T-helper 1 cell treated with Interleukin-12 subunit alpha and Interleukin-12 subunit beta and Interleukin-4 antibody, amounts not matched to agents 30 μg/mL and 1 μg/mL, for 36 hours (primary cell): ENCODE data around the gene JPT1.

Experiments
- H3K27ac Mint-ChIP-seq: one replicate; pipeline ENCODE4 v1.8.0; 2021; ENCODE audit warnings: mild to moderate bottlenecking, mixed read lengths
- H3K27me3 Mint-ChIP-seq: one replicate; pipeline ENCODE4 v1.8.0; 2021; ENCODE audit warnings: low read depth, mixed read lengths
- H3K36me3 Mint-ChIP-seq: one replicate; pipeline ENCODE4 v1.8.0; 2021; ENCODE audit warnings: low read depth, mixed read lengths
- H3K4me1 Mint-ChIP-seq: one replicate; pipeline ENCODE4 v1.8.0; 2021; ENCODE audit warnings: low read depth, mixed read lengths
- H3K4me3 Mint-ChIP-seq: one replicate; pipeline ENCODE4 v1.8.0; 2021; ENCODE audit warnings: mild to moderate bottlenecking, moderate library complexity, mixed read lengths
- H3K9me3 Mint-ChIP-seq: one replicate; pipeline ENCODE4 v1.8.0; 2021; ENCODE audit warnings: mixed read lengths

Gene JPT1

GRCh38 chr17:75154195-75155106, at the start of gene JPT1:
Gene JPT1 (minus strand): TSS chr17:75154512. CDS start chr17:75154397, 115 bp downstream.
- Mint-ChIP-seq H3K27me3 (no peaks in the 10 kb centered on the region), H3K9me3 (no peaks in the 10 kb centered on the region), H3K36me3 (peaks cover 6% of the 10 kb centered on the region), H3K4me1 (peaks cover 34% of the 10 kb centered on the region), H3K4me3 (peak within 1 kb of the TSS; percentile 95), H3K27ac (peak within 1 kb of the TSS; percentile 90)

GRCh38 chr17:75199886-75200618, 45.7 kb upstream of the JPT1 start:
- Mint-ChIP-seq H3K4me1 (peaks cover 6% of the 10 kb centered on the region), H3K27me3 (no peaks in the 10 kb centered on the region), H3K9me3 (no peaks in the 10 kb centered on the region), H3K36me3 (no peaks in the 10 kb centered on the region), H3K27ac (no peak overlapping the region), H3K4me3 (no peak overlapping the region)

- no peaks in the 10 kb centered on the region for H3K36me3 Mint-ChIP-seq
- H3K4me1 Mint-ChIP-seq, result no peaks in the 10 kb centered on the region
- H3K27me3 Mint-ChIP-seq, result no peaks in the 10 kb centered on the region
- H3K9me3 Mint-ChIP-seq, result no peaks in the 10 kb centered on the region
- no peak overlapping the region for H3K4me3 Mint-ChIP-seq
- H3K27ac Mint-ChIP-seq, result no peak overlapping the region
Observed at GRCh38 chr17:75194879-75195278, 40.6 kb upstream of the JPT1 start.

- Mint-ChIP-seq H3K27ac (no peak overlapping the region), H3K27me3 (no peaks in the 10 kb centered on the region), H3K36me3 (no peaks in the 10 kb centered on the region), H3K9me3 (no peaks in the 10 kb centered on the region), H3K4me3 (no peak overlapping the region), H3K4me1 (peaks cover 6% of the 10 kb centered on the region)
Observed at GRCh38 chr17:75191584-75191983, 37.3 kb upstream of the JPT1 start.

GRCh38 chr17:75188614-75189013, 34.3 kb upstream of the JPT1 start:
- no peaks in the 10 kb centered on the region for H3K36me3 Mint-ChIP-seq
- H3K4me1 Mint-ChIP-seq, result peaks cover 15% of the 10 kb centered on the region
- no peak overlapping the region for H3K4me3 Mint-ChIP-seq
- no peaks in the 10 kb centered on the region for H3K27me3 Mint-ChIP-seq
- H3K27ac Mint-ChIP-seq, result peak overlapping the region; percentile 36
- no peaks in the 10 kb centered on the region for H3K9me3 Mint-ChIP-seq

- Mint-ChIP-seq H3K4me3 (peak overlapping the region; percentile 81), H3K4me1 (peaks cover 31% of the 10 kb centered on the region), H3K27ac (peak overlapping the region; percentile 98), H3K27me3 (no peaks in the 10 kb centered on the region), H3K9me3 (no peaks in the 10 kb centered on the region), H3K36me3 (peaks cover 11% of the 10 kb centered on the region)
Observed at GRCh38 chr17:75183999-75184884, 29.9 kb upstream of the JPT1 start.

GRCh38 chr17:75182569-75183436, 28.5 kb upstream of the JPT1 start, which contains the start of gene SUMO2:
Gene SUMO2 (minus strand): TSS chr17:75182959. CDS start chr17:75182834, 125 bp downstream.
- peaks cover 33% of the 10 kb centered on the region for H3K4me1 Mint-ChIP-seq
- H3K36me3 Mint-ChIP-seq, result peaks cover 11% of the 10 kb centered on the region
- H3K4me3 Mint-ChIP-seq, result peak within 1 kb of the TSS; percentile 96
- no peaks in the 10 kb centered on the region for H3K27me3 Mint-ChIP-seq
- H3K27ac Mint-ChIP-seq, result peak within 1 kb of the TSS; percentile 98
- no peaks in the 10 kb centered on the region for H3K9me3 Mint-ChIP-seq

GRCh38 chr17:75182319-75182568, 27.9 kb upstream of the JPT1 start:
- no peaks in the 10 kb centered on the region for H3K27me3 Mint-ChIP-seq
- H3K27ac Mint-ChIP-seq, result peak overlapping the region; percentile 74
- peaks cover 33% of the 10 kb centered on the region for H3K4me1 Mint-ChIP-seq
- peak overlapping the region; percentile 96 for H3K4me3 Mint-ChIP-seq
- H3K9me3 Mint-ChIP-seq, result no peaks in the 10 kb centered on the region
- H3K36me3 Mint-ChIP-seq, result peaks cover 11% of the 10 kb centered on the region

- no peaks in the 10 kb centered on the region for H3K27me3 Mint-ChIP-seq
- peak overlapping the region; percentile 74 for H3K27ac Mint-ChIP-seq
Observed at GRCh38 chr17:75181608-75182318, 27.5 kb upstream of the JPT1 start.

GRCh38 chr17:75181110-75181509, 26.8 kb upstream of the JPT1 start:
- H3K4me1 Mint-ChIP-seq, result peaks cover 33% of the 10 kb centered on the region
- H3K36me3 Mint-ChIP-seq, result peaks cover 17% of the 10 kb centered on the region
- H3K27me3 Mint-ChIP-seq, result no peaks in the 10 kb centered on the region
- H3K4me3 Mint-ChIP-seq, result peak overlapping the region; percentile 96
- H3K9me3 Mint-ChIP-seq, result no peaks in the 10 kb centered on the region
- peak overlapping the region; percentile 74 for H3K27ac Mint-ChIP-seq

More at GRCh38 chr17:75181608-75182318, 27.5 kb upstream of the JPT1 start:
- peaks cover 13% of the 10 kb centered on the region for H3K36me3 Mint-ChIP-seq
- H3K9me3 Mint-ChIP-seq, result no peaks in the 10 kb centered on the region
- H3K4me1 Mint-ChIP-seq, result peaks cover 33% of the 10 kb centered on the region
- H3K4me3 Mint-ChIP-seq, result peak overlapping the region; percentile 96

- Mint-ChIP-seq H3K27ac (no peak overlapping the region), H3K27me3 (no peaks in the 10 kb centered on the region), H3K36me3 (peaks cover 28% of the 10 kb centered on the region), H3K4me3 (no peak overlapping the region), H3K9me3 (no peaks in the 10 kb centered on the region), H3K4me1 (peaks cover 24% of the 10 kb centered on the region)
Observed at GRCh38 chr17:75178453-75178852, 24.1 kb upstream of the JPT1 start.

GRCh38 chr17:75176625-75177024, 22.3 kb upstream of the JPT1 start:
- no peaks in the 10 kb centered on the region for H3K27me3 Mint-ChIP-seq
- no peak overlapping the region for H3K4me3 Mint-ChIP-seq
- peak overlapping the region; percentile 43 for H3K27ac Mint-ChIP-seq
- peaks cover 36% of the 10 kb centered on the region for H3K36me3 Mint-ChIP-seq
- H3K9me3 Mint-ChIP-seq, result no peaks in the 10 kb centered on the region
- peaks cover 28% of the 10 kb centered on the region for H3K4me1 Mint-ChIP-seq

- Mint-ChIP-seq H3K4me3 (no peak overlapping the region), H3K9me3 (no peaks in the 10 kb centered on the region), H3K27ac (no peak overlapping the region), H3K27me3 (no peaks in the 10 kb centered on the region), H3K4me1 (peaks cover 18% of the 10 kb centered on the region), H3K36me3 (peaks cover 27% of the 10 kb centered on the region)
Observed at GRCh38 chr17:75174996-75175395, 20.7 kb upstream of the JPT1 start.
